Measurements from ENCODE around the gene DCST1.

- TF ChIP-seq CTCF (conservative IDR thresholded peaks at IDR 0.05) (peak; percentile 99), ZFX (IDR thresholded peaks at IDR 0.05) (no peak)
Measured at GRCh38 chr1:155091071-155092051, 57.7 kb downstream of the DCST1 start.

Data from C4-2B (cell line).